GM20431 (cell line): ENCODE results near the gene TLCD3B.

Source experiments
- in situ Hi-C: fragments of 300-500 bp; cut with MseI, MboI; formaldehyde crosslinking; loops from one replicate; pipeline ENCODE4 v1.15.0; 2020; ENCODE audit warnings: low sequenced_read_pairs; ENCODE audit not compliant: unreplicated experiment

The TLCD3B gene

GRCh38 chr16:30007378-30007895, 23.6 kb downstream of the TLCD3B start:
- in situ Hi-C loops = loop anchor here (25.0 kb wide), 2 partner anchors 170 to 320 kb away; partner anchors contain the start of gene QPRT

- in situ Hi-C loops = loop anchor here (25.0 kb wide), 2 partner anchors 170 to 320 kb away; partner anchors contain the start of gene QPRT
Observed at GRCh38 chr16:30006659-30007377, 24.3 kb downstream of the TLCD3B start.

- in situ Hi-C loops = loop anchor here (25.0 kb wide), 2 partner anchors 169 to 319 kb away; partner anchors contain the start of gene QPRT
Observed at GRCh38 chr16:30006095-30006473, 25.0 kb downstream of the TLCD3B start.

- in situ Hi-C loops = loop anchor here (25.0 kb wide), 2 partner anchors 168 to 318 kb away; partner anchors contain the start of gene QPRT
Observed at GRCh38 chr16:30005341-30006094, 25.6 kb downstream of the TLCD3B start.

GRCh38 chr16:30004811-30005242, 26.2 kb downstream of the TLCD3B start:
- in situ Hi-C loops = loop anchor here (25.0 kb wide), 2 partner anchors 168 to 318 kb away; partner anchors contain the start of gene QPRT

GRCh38 chr16:30004424-30004776, 26.7 kb downstream of the TLCD3B start:
- in situ Hi-C loops = loop anchor here (25.0 kb wide), 2 partner anchors 167 to 317 kb away; partner anchors contain the start of gene QPRT

- in situ Hi-C loops = loop anchor here (25.0 kb wide), 2 partner anchors 167 to 317 kb away; partner anchors contain the start of gene QPRT
Observed at GRCh38 chr16:30003670-30004423, 27.2 kb downstream of the TLCD3B start.

GRCh38 chr16:30002614-30003346, 28.3 kb downstream of the TLCD3B start:
- in situ Hi-C loops = loop anchor here (25.0 kb wide), 2 partner anchors 165 to 315 kb away; partner anchors contain the start of gene QPRT

- in situ Hi-C loops = loop anchor here (25.0 kb wide), 2 partner anchors 164 to 314 kb away; partner anchors contain the start of gene QPRT
Observed at GRCh38 chr16:30000735-30001631, 30.1 kb downstream of the TLCD3B start.

GRCh38 chr16:29999605-30000004, 31.5 kb downstream of the TLCD3B start:
- in situ Hi-C loops = loop anchor here (25.0 kb wide), 2 partner anchors 162 to 312 kb away; partner anchors contain the start of gene QPRT

GRCh38 chr16:29996766-29997250, 34.3 kb downstream of the TLCD3B start:
- in situ Hi-C loops = no loop called here

- in situ Hi-C loops = no loop called here
Observed at GRCh38 chr16:29995911-29996765, 34.9 kb downstream of the TLCD3B start, which contains the start of gene INO80E. INO80E (plus strand) TSS chr16:29996241; CDS start chr16:29996311, 70 bp downstream.

GRCh38 chr16:29995324-29995910, 35.7 kb downstream of the TLCD3B start, which contains the start of gene HIRIP3:
HIRIP3 (minus strand) TSS chr16:29995617; CDS start chr16:29995605, 12 bp downstream.
- in situ Hi-C loops = no loop called here

GRCh38 chr16:29994600-29995323, 36.3 kb downstream of the TLCD3B start:
- in situ Hi-C loops = no loop called here

GRCh38 chr16:29993903-29994599, 37.0 kb downstream of the TLCD3B start:
- in situ Hi-C loops = no loop called here
